Upper lobe of left lung (tissue), 6 donors: ENCODE results near the gene ROBO1. TPM values are rescaled to one million over a fixed set of nuclear protein-coding genes. Genes with fewer than 3 reads are reported as not detected.

Experiments used
- ATAC-seq, 2 donors: fragments of 200-7000 bp; cut with Tn5 transposase; one replicate each; pipeline ENCODE4 v1.9.1; 2022; ENCODE audit warnings: mild to moderate bottlenecking in 2 of 2, moderate library complexity in 2 of 2; ENCODE audit not compliant: low FRiP score in 2 of 2
- DNase-seq, 2 donors: peaks; one replicate each; pipeline ENCODE4 v3.0.0-alpha.2; 2019 to 2020
- H3K27ac ChIP-seq, 4 donors: fragments of 200-600 bp; sonication (generic); one replicate each; pipeline ENCODE4 v1.5.1; 2016 to 2019
- H3K27me3 ChIP-seq, 4 donors: fragments of 200-600 bp; sonication (generic); one replicate each; pipeline ENCODE4 v1.5.1; 2017 to 2019
- H3K36me3 ChIP-seq, 4 donors: fragments of 200-600 bp; sonication (generic); one replicate each; pipeline ENCODE4 v1.5.1; 2016 to 2019
- H3K4me1 ChIP-seq, 4 donors: fragments of 200-600 bp; sonication (generic); one replicate each; pipeline ENCODE4 v1.5.1; 2018 to 2019
- H3K4me3 ChIP-seq, 4 donors: fragments of 200-600 bp; sonication (generic); one replicate each; pipeline ENCODE4 v1.5.1; 2017 to 2019; ENCODE audit warnings: mild to moderate bottlenecking in 2 of 4, moderate library complexity in 1 of 4
- H3K9me3 ChIP-seq, 4 donors: fragments of 200-600 bp; sonication (generic); one replicate each; pipeline ENCODE4 v1.5.1; 2018 to 2019
- CTCF ChIP-seq, 6 experiments: fragments of 450-650 bp in 4 of 6; fragments of 200-600 bp in 2 of 6; sonication (generic) in 2 of 6; IDR thresholded peaks; one replicate each; pipeline ENCODE4 v1.5.1; 2016 to 2019; ENCODE audit warnings: antibody characterized with exemption in 6 of 6
- EP300 ChIP-seq, 4 donors: sonication (generic); formaldehyde crosslinking; IDR thresholded peaks; one replicate each; pipeline ENCODE4 v1.5.1; 2017; ENCODE audit warnings: antibody characterized with exemption in 4 of 4, control low read depth in 2 of 4
- POLR2A ChIP-seq, 4 donors: fragments of 450-650 bp; IDR thresholded peaks; one replicate each; pipeline ENCODE4 v1.5.1; 2016 to 2017; ENCODE audit warnings: antibody characterized with exemption in 4 of 4, mild to moderate bottlenecking in 2 of 4
- POLR2AphosphoS5 ChIP-seq, 2 donors: sonication (generic); formaldehyde crosslinking; IDR thresholded peaks; one replicate each; pipeline ENCODE4 v1.5.1; 2017; ENCODE audit warnings: antibody characterized with exemption in 2 of 2
- WGBS, 2 donors: methylation state at CpG; one replicate each; pipeline ENCODE4 v1.1.5; 2017 to 2018; 5-methylcytosine and 5-hydroxymethylcytosine counted together
- total RNA-seq, 6 donors: library from RNA; depleted of rRNA in 4 of 6; stranded (reverse); fragments of >200 nt in 4 of 6; gene quantifications; one replicate each; pipeline versions ENCODE4 v1.1.0 to v1.2.1, GENCODE V29; 2016 to 2021
- donor health status: DM: no; HTN: no; CAD: no; lungs with moderate emphysema.
- donor health status: DM: no; HTN: yes; CAD: no; lungs with severe emphysema.

ROBO1 gene
- total RNA-seq, 6 donors from 2014 or later: 10.5 to 29.0 (median 18.0) TPM

DNA sequence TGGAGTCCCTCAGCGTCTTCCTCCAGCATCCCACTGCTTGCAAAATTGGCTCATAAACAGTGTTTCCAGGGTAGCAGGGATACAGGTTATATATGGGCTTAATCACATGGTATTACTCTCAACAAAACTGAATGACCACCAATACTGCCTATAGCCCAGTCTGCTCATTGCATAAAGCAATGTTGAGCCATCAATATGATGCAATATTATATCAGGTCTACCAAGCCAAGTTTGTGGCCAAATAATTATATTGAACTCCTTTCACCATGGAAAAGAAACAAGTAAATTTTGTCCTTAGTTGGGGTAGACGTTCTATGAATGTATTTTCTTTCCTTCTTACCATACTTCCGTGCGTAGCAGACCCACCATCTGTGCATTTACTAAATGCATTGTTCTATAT is 652.3 kb downstream of the ROBO1 start:
- ATAC-seq (no peak), DNase-seq (no peak)
- no peak for TF ChIP-seq POLR2AphosphoS5 (IDR thresholded peaks at IDR 0.05)
- no peak for TF ChIP-seq CTCF (IDR thresholded peaks at IDR 0.05)
- TF ChIP-seq POLR2A (IDR thresholded peaks at IDR 0.05): no peak
- TF ChIP-seq EP300 (IDR thresholded peaks at IDR 0.05): no peak
- H3K4me1 ChIP-seq: no peaks in the 10 kb centered on the region
- H3K27ac ChIP-seq: no peak overlapping the region
- no peaks in the 10 kb centered on the region for H3K36me3 ChIP-seq
- no peak overlapping the region for H3K4me3 ChIP-seq
- no peaks in the 10 kb centered on the region for H3K27me3 ChIP-seq
- no peaks in the 10 kb centered on the region for H3K9me3 ChIP-seq
- WGBS, 2 donors: 90 to 93% methylated on average over 4 of the region's 4 CpGs

GRCh38 chr3:79113876-79114275 is 653.9 kb downstream of the ROBO1 start:
- ATAC-seq (no peak), DNase-seq (no peak)
- 79 to 86% methylated on average over 3 of the region's 3 CpGs for WGBS, 2 donors
- Histone ChIP-seq H3K27ac (no peak overlapping the region), H3K4me3 (no peak overlapping the region), H3K27me3 (no peaks in the 10 kb centered on the region), H3K4me1 (no peaks in the 10 kb centered on the region), H3K9me3 (no peaks in the 10 kb centered on the region), H3K36me3 (no peaks in the 10 kb centered on the region)
- TF ChIP-seq EP300 (IDR thresholded peaks at IDR 0.05) (no peak), POLR2AphosphoS5 (IDR thresholded peaks at IDR 0.05) (no peak), POLR2A (IDR thresholded peaks at IDR 0.05) (no peak), CTCF (IDR thresholded peaks at IDR 0.05) (no peak)

DNA sequence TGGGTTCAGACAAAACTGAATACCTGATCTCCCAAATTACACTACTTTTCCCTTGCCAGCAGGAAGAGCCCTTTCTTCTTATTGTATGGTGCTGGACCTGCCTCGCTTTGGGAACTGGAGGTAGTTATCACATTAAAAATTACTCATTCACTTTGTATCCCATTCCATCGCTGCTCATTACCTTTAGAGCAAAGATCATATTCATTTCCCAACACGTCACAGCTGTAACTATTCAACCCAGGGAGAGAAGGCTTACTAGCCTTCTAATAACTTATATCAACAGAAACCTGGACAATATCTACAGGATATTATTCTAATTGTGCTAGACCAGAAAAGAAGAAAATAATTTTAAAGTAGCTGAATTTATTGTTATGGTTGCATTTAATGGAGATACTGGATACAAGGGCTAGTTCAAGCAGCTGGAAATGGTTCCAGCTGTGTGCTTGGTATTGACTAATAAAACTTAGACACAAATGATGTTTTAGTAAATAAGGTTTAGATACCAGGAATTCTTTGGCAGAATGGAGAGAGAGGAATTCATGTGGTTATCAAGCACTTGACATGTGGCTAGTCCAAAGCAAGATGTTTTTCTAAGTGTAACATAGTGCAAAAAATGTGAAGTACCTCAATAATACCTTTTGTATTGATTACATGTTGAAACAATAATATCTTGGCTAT is 656.3 kb downstream of the ROBO1 start:
- Histone ChIP-seq H3K4me3 (no peak overlapping the region), H3K27me3 (no peaks in the 10 kb centered on the region), H3K36me3 (no peaks in the 10 kb centered on the region), H3K4me1 (no peaks in the 10 kb centered on the region), H3K27ac (no peak overlapping the region), H3K9me3 (no peaks in the 10 kb centered on the region)
- DNase-seq (no peak), ATAC-seq (no peak)
- TF ChIP-seq POLR2AphosphoS5 (IDR thresholded peaks at IDR 0.05) (no peak), CTCF (IDR thresholded peaks at IDR 0.05) (no peak), POLR2A (IDR thresholded peaks at IDR 0.05) (no peak), EP300 (IDR thresholded peaks at IDR 0.05) (no peak)
- 83 to 92% methylated on average over 3 of the region's 3 CpGs for WGBS, 2 donors

GRCh38 chr3:79109754-79110153 is 658.0 kb downstream of the ROBO1 start:
- Histone ChIP-seq H3K4me3 (no peak overlapping the region), H3K4me1 (no peaks in the 10 kb centered on the region), H3K27ac (no peak overlapping the region), H3K27me3 (no peaks in the 10 kb centered on the region), H3K9me3 (no peaks in the 10 kb centered on the region), H3K36me3 (no peaks in the 10 kb centered on the region)
- no peak for ATAC-seq
- DNase-seq: no peak
- TF ChIP-seq CTCF (IDR thresholded peaks at IDR 0.05): no peak
- TF ChIP-seq EP300 (IDR thresholded peaks at IDR 0.05): no peak
- TF ChIP-seq POLR2A (IDR thresholded peaks at IDR 0.05): no peak
- no peak for TF ChIP-seq POLR2AphosphoS5 (IDR thresholded peaks at IDR 0.05)
- WGBS, 2 donors: 93 to 97% methylated on average over 2 of the region's 2 CpGs

GRCh38 chr3:79103307-79103706 is 664.5 kb downstream of the ROBO1 start:
- H3K27me3 ChIP-seq: no peaks in the 10 kb centered on the region
- H3K4me1 ChIP-seq: no peaks in the 10 kb centered on the region
- no peaks in the 10 kb centered on the region for H3K36me3 ChIP-seq
- 78 to 87% methylated on average over 5 of the region's 5 CpGs for WGBS, 2 donors
- TF ChIP-seq EP300 (IDR thresholded peaks at IDR 0.05): no peak
- TF ChIP-seq CTCF (IDR thresholded peaks at IDR 0.05): no peak
- no peak for TF ChIP-seq POLR2A (IDR thresholded peaks at IDR 0.05)
- TF ChIP-seq POLR2AphosphoS5 (IDR thresholded peaks at IDR 0.05): no peak
- H3K9me3 ChIP-seq: no peaks in the 10 kb centered on the region
- no peak overlapping the region for H3K4me3 ChIP-seq
- no peak overlapping the region for H3K27ac ChIP-seq
- DNase-seq: no peak
- ATAC-seq: no peak
